HCEC 1CT (cell line): ENCODE results near the gene MPDU1.
"Not testable (repeated sequence)": the region's sequence is repeated elsewhere in the genome, so short reads cannot be mapped to it uniquely, and the experiment has no call there.

Source experiments
- DNase-seq: peaks from one replicate; pipeline ENCODE4 v3.0.0-alpha.2; 2017

The MPDU1 gene

DNA sequence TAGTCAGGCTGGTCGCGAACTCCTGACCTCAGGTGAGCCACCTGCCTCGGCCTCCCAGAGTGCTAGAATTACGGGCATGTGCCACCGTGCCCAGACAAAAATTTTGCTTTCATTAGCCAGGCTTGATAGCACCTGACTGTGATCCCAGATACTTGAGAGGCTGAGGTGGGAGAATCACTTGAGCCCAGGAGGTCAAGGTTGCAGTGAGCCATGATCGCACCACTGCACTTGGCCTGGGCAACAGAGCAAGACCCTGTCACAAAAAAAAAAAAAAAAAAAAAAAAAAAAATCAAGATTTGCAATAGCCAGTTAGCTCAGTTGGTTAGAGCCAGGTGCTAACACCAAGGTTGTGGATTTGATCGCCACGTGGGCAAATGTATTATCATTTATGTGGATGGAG, 37.2 kb downstream of the MPDU1 start:
- DNase-seq, result no peak

DNA sequence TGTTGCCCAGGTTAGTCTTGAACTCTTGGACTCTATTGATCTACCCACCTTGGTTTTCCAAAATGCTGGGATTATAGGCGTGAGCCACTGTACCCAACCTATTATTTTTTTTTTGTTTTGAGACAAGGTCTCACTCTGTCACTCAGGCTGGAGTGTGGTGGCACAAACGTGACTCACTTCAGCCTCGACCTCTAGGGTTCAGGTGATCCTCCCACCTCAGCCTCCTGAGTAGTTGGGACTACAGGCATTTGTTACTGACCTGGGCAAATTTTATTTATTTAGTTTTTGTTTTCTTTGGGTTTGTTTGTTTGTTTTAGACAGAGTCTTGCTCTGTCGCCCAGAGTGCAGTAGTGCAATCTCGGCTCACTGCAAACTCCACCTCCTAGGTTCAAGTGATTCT, 40.0 kb downstream of the MPDU1 start:
- DNase-seq, result no peak

DNA sequence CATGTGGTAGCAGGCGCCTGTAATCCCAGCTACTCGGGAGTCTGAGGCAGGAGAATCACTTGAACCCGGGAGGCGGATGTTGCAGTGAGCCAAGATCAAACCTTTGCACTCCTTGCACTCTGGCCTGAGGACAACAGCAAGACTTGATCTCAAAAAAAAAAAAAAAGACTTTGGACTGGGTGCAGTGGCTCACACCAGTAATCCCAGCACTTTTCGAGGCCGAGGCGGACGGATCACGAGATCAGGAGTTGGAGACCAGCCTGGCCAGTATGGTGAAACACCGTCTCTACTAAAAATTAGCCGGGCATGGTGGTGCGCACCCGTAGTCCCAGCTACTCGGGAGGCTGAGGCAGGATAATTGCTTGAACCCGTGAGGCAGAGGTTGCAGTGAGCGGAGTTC, 42.1 kb downstream of the MPDU1 start:
- not testable (repeated sequence) for DNase-seq

DNA sequence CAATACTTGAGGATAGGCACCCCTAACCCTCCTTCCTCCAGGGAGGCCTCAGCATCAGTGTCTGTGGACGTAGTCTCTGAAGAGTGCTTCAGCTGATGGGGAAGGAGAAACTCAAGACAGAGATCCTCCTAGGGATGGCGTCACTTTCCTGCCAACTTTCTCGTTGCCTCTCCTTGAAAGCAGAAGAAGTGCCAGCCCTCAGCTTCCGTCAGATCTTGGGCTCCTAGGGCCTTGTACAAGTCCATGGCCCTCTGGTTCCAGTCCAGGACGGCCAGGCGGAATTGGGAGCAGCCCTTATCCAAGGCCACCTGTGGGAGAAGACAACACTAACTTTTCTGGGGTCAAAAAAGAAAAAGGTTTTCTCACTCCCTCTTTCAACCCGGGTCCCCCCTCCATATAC, 42.7 kb downstream of the MPDU1 start:
- no peak for DNase-seq

DNA sequence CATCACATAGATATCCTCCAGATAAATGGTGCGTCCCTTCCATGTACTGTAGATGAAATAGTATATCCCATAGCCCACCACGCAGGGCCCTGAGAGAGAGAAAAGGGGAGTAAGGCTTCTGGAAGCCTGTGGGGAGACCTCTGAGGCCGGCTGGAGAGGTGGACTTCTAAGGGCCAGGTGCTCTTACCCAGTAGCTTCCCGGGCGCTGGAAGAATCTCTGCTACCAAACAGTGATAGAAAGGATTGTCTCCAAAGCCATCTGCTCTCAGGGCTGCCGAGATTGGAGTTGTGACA, 43.3 kb downstream of the MPDU1 start:
- DNase-seq, result no peak

DNA sequence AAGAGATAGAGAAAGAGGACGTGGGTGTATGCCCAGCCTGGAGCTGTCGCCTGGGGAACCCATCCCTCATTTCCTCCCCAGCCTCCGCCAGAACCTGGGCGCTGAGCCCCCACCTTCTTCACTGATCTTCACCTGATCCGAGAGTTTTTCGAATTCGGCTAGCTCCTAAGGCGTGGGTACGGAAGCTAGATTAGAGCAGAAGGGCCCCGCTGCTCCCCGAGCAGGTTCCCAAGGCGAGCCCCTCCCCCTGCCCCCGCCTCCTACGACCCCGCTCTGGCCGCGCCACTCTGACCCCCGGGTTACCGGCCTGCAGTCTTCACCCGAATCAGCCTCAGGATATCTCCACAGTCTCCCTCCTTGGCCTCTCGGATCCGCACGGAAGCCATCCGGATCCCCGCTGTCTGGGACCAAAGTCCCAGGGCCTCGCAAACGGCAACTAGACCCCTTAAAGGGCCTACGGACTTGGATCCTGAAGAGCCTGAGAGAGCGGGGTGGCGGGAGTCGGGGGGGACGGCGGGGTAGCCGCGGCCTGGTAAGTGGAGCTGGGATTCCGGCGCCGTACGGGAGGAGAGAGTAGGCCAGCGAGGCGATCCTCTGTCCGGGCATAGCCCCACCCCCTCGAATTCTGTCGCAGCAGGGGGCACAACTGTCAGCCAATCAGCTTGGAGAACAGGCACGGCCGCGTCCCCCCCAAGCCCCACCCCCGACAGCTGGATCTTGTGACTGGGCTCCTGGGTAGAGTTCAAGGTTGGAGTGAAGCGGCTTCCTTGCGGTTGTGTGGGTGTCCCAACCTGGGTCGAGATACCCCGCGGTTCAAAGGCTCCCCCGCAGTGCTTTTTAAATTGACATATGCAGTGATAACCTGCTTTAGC, 43.8 kb downstream of the MPDU1 start, which contains the start of gene SAT2:
SAT2 (minus strand) TSS at position 572 of the 872 bp plus-strand sequence; CDS start at position 386, 186 bp downstream.
- DNase-seq, result peak; percentile 88

DNA sequence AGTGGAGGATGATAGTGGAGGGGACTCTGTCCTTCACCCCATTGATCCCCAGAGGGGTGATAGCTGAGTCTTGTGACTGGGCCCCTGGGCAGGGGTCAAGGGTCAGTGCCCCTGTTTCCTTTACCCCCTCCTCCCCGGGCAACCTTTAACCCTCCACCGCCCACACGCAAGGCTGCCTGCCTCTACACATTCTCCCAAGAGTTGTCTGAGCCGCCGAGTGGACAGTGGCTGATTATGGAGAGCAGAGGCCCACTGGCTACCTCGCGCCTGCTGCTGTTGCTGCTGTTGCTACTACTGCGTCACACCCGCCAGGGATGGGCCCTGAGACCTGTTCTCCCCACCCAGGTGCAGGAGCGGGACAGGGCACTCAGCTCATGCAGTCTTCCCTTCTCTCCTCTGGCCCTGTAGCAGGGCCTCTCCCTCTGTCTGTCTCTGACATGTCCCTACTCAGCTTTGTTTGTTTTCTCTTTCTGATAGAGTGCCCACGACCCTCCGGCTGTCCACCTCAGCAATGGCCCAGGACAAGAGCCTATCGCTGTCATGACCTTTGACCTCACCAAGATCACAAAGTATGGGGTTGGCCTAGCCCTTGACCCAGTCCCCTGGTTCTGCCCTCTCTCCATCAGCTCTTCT, 46.4 kb downstream of the MPDU1 start, which contains the start of gene SHBG:
SHBG (plus strand) TSS at position 197 of the 633 bp plus-strand sequence; CDS start at position 235, 38 bp downstream.
- DNase-seq, result no peak

DNA sequence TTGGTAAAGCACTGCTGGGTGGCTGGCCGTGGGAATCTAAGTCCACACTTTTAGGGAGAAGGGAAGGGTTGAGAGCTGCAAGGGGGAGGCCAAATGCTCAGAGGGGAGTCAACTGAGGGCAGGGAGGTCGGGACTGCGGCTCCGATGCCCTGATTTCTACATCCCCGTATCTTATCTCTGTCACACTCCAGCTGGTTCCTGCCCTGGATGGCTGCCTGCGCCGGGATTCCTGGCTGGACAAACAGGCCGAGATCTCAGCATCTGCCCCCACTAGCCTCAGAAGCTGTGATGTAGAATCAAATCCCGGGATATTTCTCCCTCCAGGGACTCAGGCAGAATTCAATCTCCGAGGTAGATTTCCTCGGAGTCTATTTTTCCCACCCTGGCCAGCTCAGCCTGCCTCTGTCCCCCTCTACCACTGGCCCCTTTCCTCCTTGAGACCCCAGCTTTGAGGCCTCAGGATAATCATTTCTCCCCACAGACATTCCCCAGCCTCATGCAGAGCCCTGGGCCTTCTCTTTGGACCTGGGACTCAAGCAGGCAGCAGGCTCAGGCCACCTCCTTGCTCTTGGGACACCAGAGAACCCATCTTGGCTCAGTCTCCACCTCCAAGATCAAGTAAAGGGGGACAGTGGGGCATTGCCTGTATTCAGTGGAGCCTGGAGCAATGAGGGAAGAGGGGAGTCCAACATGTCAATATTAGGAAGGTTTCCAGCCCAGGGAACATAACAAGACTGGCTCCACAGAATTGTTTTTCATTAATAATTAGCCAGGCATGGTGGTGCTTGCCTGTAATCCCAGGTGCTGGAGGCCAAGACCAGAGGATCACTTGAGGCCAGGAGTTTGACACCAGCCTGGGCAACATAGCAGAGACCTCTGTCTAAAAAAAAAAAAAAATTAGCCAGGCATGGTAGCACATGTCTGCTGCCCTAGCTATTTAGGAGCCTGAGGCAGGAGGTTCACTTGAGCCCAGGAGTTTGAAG, 48.0 kb downstream of the MPDU1 start:
- DNase-seq, result no peak

DNA sequence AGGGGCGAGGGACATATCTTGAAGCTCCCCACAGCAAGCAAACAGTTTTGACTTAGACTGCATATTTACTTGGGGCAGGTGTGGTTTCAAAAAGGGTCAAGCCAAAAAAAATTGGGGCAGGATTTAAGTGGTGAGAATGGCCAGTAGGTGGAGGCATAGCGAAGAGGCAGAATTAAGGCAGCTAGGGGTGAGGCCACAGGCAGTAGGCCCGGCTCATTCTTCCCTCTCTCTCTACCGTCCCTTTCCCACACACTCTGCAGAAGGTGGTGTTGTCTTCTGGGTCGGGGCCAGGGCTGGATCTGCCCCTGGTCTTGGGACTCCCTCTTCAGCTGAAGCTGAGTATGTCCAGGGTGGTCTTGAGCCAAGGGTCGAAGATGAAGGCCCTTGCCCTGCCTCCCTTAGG, 48.8 kb downstream of the MPDU1 start:
- DNase-seq, result peak; percentile 39

DNA sequence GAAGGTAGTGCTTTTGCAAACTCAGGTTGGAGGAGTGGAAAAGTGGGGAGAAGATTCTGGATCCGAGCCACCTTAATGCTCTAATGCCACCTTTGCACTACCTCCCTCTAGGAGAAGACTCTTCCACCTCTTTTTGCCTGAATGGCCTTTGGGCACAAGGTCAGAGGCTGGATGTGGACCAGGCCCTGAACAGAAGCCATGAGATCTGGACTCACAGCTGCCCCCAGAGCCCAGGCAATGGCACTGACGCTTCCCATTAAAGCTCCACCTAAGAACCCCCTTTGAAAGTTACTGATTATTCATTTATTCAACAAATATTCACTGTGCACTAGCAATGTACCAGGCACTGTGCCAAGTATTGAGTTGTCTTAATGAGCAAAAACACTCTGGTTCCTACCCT, 49.4 kb downstream of the MPDU1 start:
- DNase-seq, result no peak

DNA sequence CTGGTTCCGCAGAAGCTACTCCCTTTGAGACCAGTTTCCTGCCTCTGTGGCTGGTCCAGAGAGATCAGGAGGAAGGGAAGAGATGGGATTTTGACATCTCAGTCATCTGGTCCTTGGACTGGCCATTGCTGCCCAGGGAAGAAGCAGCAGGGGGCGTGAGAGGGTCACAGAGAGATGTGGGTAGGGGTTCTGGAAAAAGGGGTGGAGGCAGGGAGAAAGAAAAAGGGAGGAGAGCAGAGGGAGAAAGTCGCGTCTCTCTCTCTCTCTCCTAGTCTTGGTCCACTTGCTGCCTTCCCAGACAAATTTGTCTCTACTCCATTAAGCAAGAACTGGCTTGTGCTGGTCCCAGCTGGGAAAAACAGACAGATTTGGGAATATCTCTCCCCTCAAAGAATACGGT, 50.7 kb downstream of the MPDU1 start:
- peak; percentile 11 for DNase-seq

DNA sequence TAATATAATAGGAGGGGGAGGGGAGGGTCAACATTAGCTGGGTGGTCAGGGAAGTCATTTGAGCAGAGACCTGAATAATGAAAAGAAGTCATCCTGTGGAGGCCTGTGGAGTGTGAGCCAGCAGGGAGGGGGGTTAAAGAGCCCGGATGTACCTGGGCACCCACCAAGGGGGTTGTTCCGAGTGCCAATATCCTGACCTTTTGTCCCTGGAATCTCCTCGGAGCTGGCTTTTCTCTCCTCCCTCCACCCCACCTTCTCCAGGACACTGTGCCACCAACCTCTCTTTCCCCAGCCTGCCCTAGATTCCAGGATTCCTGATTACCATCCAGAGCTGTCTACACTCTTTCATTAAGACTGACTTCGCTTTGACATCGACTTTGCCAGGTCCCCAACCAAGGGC, 52.5 kb downstream of the MPDU1 start:
- no peak for DNase-seq
